GM06990 (cell line): ENCODE results near the gene PCMT1.
A peak's percentile ranks its signal among the peaks of the same experiment; 100 is the strongest.

Source experiments
- DNase-seq: peaks from one replicate; pipeline ENCODE4 v3.0.0-alpha.2; 2011; ENCODE audit not compliant: insufficient read length; ENCODE audit errors: extremely low read depth
- H3K27me3 ChIP-seq: replicated peaks from 2 replicates; pipeline ENCODE4 v1.6.0; 2011; ENCODE audit warnings: low read length; ENCODE audit not compliant: control insufficient read depth, insufficient read depth
- H3K36me3 ChIP-seq: 2 replicates; pipeline ENCODE4 v1.5.1; 2011; ENCODE audit warnings: low read length; ENCODE audit not compliant: control insufficient read depth, insufficient read depth
- H3K4me3 ChIP-seq: replicated peaks from 2 replicates; pipeline ENCODE4 v1.5.1; 2011; ENCODE audit warnings: low read depth, mild to moderate bottlenecking, control low read depth, low read length
- CTCF ChIP-seq: IDR thresholded peaks from 2 replicates; pipeline ENCODE4 v1.5.1; 2011; ENCODE audit warnings: low read length, control low read depth, mild to moderate bottlenecking, inconsistent platforms; ENCODE audit not compliant: insufficient read depth, poor library complexity, severe bottlenecking

PCMT1 gene

GRCh38 chr6:149717255-149717587 lies 32.3 kb upstream of the PCMT1 start:
- TF ChIP-seq CTCF = no peak
- H3K4me3 ChIP-seq = peak overlapping the region; percentile 96
- DNase-seq = no peak
- no peaks in the 10 kb centered on the region for H3K36me3 ChIP-seq
- no peaks in the 10 kb centered on the region for H3K27me3 ChIP-seq

GRCh38 chr6:149717588-149718458 lies 31.7 kb upstream of the PCMT1 start, which contains the start of gene LATS1:
Gene LATS1, minus strand, starts transcription at chr6:149718101. Its CDS starts 15,975 bp downstream, at chr6:149702126.
- Histone ChIP-seq H3K4me3 (peak within 1 kb of the TSS; percentile 96), H3K27me3 (no peaks in the 10 kb centered on the region), H3K36me3 (no peaks in the 10 kb centered on the region; the same call in 1 of the 2 replicates)
- TF ChIP-seq CTCF = no peak
- DNase-seq = peak; percentile 90

GRCh38 chr6:149719531-149719930 lies 30.0 kb upstream of the PCMT1 start:
- Histone ChIP-seq H3K36me3 (peaks cover 2% of the 10 kb centered on the region; the same call in 1 of the 2 replicates), H3K4me3 (no peak overlapping the region), H3K27me3 (no peaks in the 10 kb centered on the region)
- no peak for TF ChIP-seq CTCF
- DNase-seq = no peak

- no peak for TF ChIP-seq CTCF
- Histone ChIP-seq H3K4me3 (no peak overlapping the region), H3K36me3 (peaks cover 2% of the 10 kb centered on the region; the same call in 1 of the 2 replicates), H3K27me3 (no peaks in the 10 kb centered on the region)
- no peak for DNase-seq
These were observed 26.3 kb upstream of the PCMT1 start for GRCh38 chr6:149723262-149723661.

GRCh38 chr6:149723771-149724417 lies 25.6 kb upstream of the PCMT1 start:
- peak; percentile 75 for TF ChIP-seq CTCF
- peaks cover 3% of the 10 kb centered on the region for H3K36me3 ChIP-seq
- no peak for DNase-seq
- H3K27me3 ChIP-seq = no peaks in the 10 kb centered on the region
- no peak overlapping the region for H3K4me3 ChIP-seq
